SK-N-SH (cell line): ENCODE measurements around the gene ARHGAP42. TPM values are rescaled to one million over a fixed set of nuclear protein-coding genes. Genes with fewer than 3 reads are reported as not detected.

Experiments used
- CTCF ChIA-PET: fragments of 300-600, 350-600 bp; formaldehyde crosslinking; extraction: SDS; loops from one replicate; lab custom pipeline; 2021; lab: Yijun Ruan, JAX
- POLR2A ChIA-PET: fragments of 350-600 bp; sonication (Branson Sonifier 250); formaldehyde crosslinking; extraction: SDS; loops from one replicate; lab custom pipeline; 2020; ENCODE audit warnings: antibody characterized with exemption, inconsistent platforms; lab: Yijun Ruan, JAX
- DNase-seq: peaks from one replicate; pipeline ENCODE4 v3.0.0; 2012
- H2AFZ ChIP-seq: fragments of 200-600 bp; sonication (generic); 2 replicates; pipeline ENCODE4 v1.8.1; 2016; ENCODE audit warnings: antibody characterized with exemption, mild to moderate bottlenecking, low read depth
- H3F3A ChIP-seq: fragments of 200-600 bp; sonication (generic); replicated peaks from 2 replicates; pipeline ENCODE3; 2016; ENCODE audit warnings: antibody characterized with exemption, mild to moderate bottlenecking; ENCODE audit not compliant: insufficient read depth
- H3K27ac ChIP-seq, 2 experiments: fragments of 200-500 bp in 1 of 2; fragments of 200-600 bp in 1 of 2; sonication (Bioruptor generic) in 1 of 2; sonication (generic), shearing (Covaris generic) in 1 of 2; 2 replicates each; pipeline versions ENCODE4 v1.5.1 to v1.6.1; 2014 to 2016; ENCODE audit warnings: low read depth in 2 of 2, inconsistent platforms in 1 of 2, low read length in 1 of 2, mild to moderate bottlenecking in 1 of 2, mixed read lengths in 1 of 2
- H3K27me3 ChIP-seq: fragments of 200-600 bp; sonication (generic), shearing (Covaris generic); 2 replicates; pipeline ENCODE4 v1.6.1; 2016; ENCODE audit warnings: mixed run types; ENCODE audit not compliant: insufficient read depth
- H3K36me3 ChIP-seq, 2 experiments: fragments of 200-500 bp in 1 of 2; fragments of 200-600 bp in 1 of 2; sonication (Bioruptor generic) in 1 of 2; sonication (generic) in 1 of 2; replicated peaks in 1 of 2; 2 replicates each; pipeline versions ENCODE3 to v1.5.1; 2014 to 2016; ENCODE audit warnings: low read length in 1 of 2, mild to moderate bottlenecking in 1 of 2; ENCODE audit not compliant: insufficient read depth in 2 of 2, control insufficient read depth in 1 of 2
- H3K4me1 ChIP-seq, 2 experiments: fragments of 200-500 bp in 1 of 2; fragments of 200-600 bp in 1 of 2; sonication (Bioruptor generic) in 1 of 2; sonication (generic), shearing (Covaris generic) in 1 of 2; 2 replicates each; pipeline versions ENCODE4 v1.5.1 to v1.6.1; 2014 to 2016; ENCODE audit warnings: low read depth in 1 of 2, low read length in 1 of 2, mixed run types in 1 of 2; ENCODE audit not compliant: insufficient read depth in 2 of 2, control insufficient read depth in 1 of 2
- H3K4me2 ChIP-seq: fragments of 200-600 bp; sonication (generic), shearing (Covaris generic); 2 replicates; pipeline ENCODE4 v1.6.1; 2017; ENCODE audit warnings: mixed run types
- H3K4me3 ChIP-seq, 2 experiments: fragments of 200-500 bp in 1 of 2; fragments of 200-600 bp in 1 of 2; sonication (Bioruptor generic) in 1 of 2; sonication (generic), shearing (Covaris generic) in 1 of 2; 2 replicates each; pipeline versions ENCODE4 v1.5.1 to v1.8.1; 2014 to 2016; ENCODE audit warnings: low read depth in 2 of 2, inconsistent platforms in 1 of 2, low read length in 1 of 2, mild to moderate bottlenecking in 1 of 2, mixed read lengths in 1 of 2, moderate library complexity in 1 of 2
- H3K79me2 ChIP-seq: fragments of 200-600 bp; sonication (generic); 2 replicates; pipeline ENCODE4 v1.8.1; 2017; ENCODE audit warnings: mild to moderate bottlenecking; ENCODE audit not compliant: insufficient read depth
- H3K9ac ChIP-seq: fragments of 200-600 bp; sonication (generic); 2 replicates; pipeline ENCODE4 v1.6.1; 2017; ENCODE audit warnings: mixed run types
- H3K9me2 ChIP-seq: fragments of 200-600 bp; sonication (generic); 2 replicates; pipeline ENCODE4 v1.6.1; 2017; ENCODE audit warnings: mixed run types
- H3K9me3 ChIP-seq: fragments of 200-600 bp; sonication (generic); 2 replicates; pipeline ENCODE4 v1.6.1; 2017; ENCODE audit warnings: mixed run types, mild to moderate bottlenecking, moderate library complexity
- H4K20me1 ChIP-seq: fragments of 200-600 bp; sonication (generic); 2 replicates; pipeline ENCODE4 v1.6.1; 2017; ENCODE audit warnings: mild to moderate bottlenecking, mixed run types; ENCODE audit not compliant: insufficient read depth
- CHD2 ChIP-seq: fragments of 150-350 bp; IDR thresholded peaks from 2 replicates; pipeline ENCODE4 v1.6.1; 2018; ENCODE audit warnings: low read length; ENCODE audit not compliant: partially characterized antibody
- ELF1 ChIP-seq: IDR thresholded peaks from 2 replicates; pipeline ENCODE4 v1.4.0; 2012
- EP300 ChIP-seq, 2 experiments: IDR thresholded peaks; 2 replicates each; pipeline versions ENCODE4 v1.4.0 to v1.6.1; 2012; ENCODE audit warnings: borderline replicate concordance in 1 of 2, low read depth in 1 of 2, low read length in 1 of 2
- EZH2phosphoT487 ChIP-seq: fragments of 200-600 bp; sonication (generic); IDR thresholded peaks from 2 replicates; pipeline ENCODE4 v1.6.1; 2017; ENCODE audit warnings: low read depth, mixed run types, mild to moderate bottlenecking, antibody characterized with exemption, moderate library complexity, borderline replicate concordance
- FOSL2 ChIP-seq: IDR thresholded peaks from 2 replicates; pipeline ENCODE4 v1.4.0; 2012; ENCODE audit warnings: low read depth, mild to moderate bottlenecking, moderate library complexity, borderline replicate concordance
- FOXJ3 ChIP-seq: sonication (generic); formaldehyde crosslinking; IDR thresholded peaks from 2 replicates; pipeline ENCODE4 v1.5.1; 2020; ENCODE audit warnings: mild to moderate bottlenecking, missing genetic modification reagents
- FOXM1 ChIP-seq: IDR thresholded peaks from 2 replicates; pipeline ENCODE4 v1.4.0; 2012; ENCODE audit warnings: low read depth, mild to moderate bottlenecking
- GABPA ChIP-seq: IDR thresholded peaks from 2 replicates; pipeline ENCODE4 v1.4.0; 2012; ENCODE audit warnings: low read depth, mild to moderate bottlenecking
- GATA2 ChIP-seq: sonication (generic); formaldehyde crosslinking; IDR thresholded peaks from 2 replicates; pipeline ENCODE4 v1.5.0; 2020; ENCODE audit warnings: mild to moderate bottlenecking, missing genetic modification reagents
- JUND ChIP-seq: IDR thresholded peaks from 2 replicates; pipeline ENCODE4 v1.4.0; 2012
- PBX3 ChIP-seq: IDR thresholded peaks from 2 replicates; pipeline ENCODE4; 2012
- POLR2AphosphoS5 ChIP-seq: IDR thresholded peaks from 2 replicates; pipeline ENCODE4 v1.6.1; 2012; ENCODE audit warnings: low read depth, low read length
- RFX5 ChIP-seq: IDR thresholded peaks from 2 replicates; pipeline ENCODE4 v1.6.1; 2012; ENCODE audit warnings: mild to moderate bottlenecking, improper control_type of control experiment, low read length
- RXRA ChIP-seq: IDR thresholded peaks from 2 replicates; pipeline ENCODE4 v1.4.0; 2012; ENCODE audit warnings: low read depth, mild to moderate bottlenecking, borderline replicate concordance
- SMC3 ChIP-seq: IDR thresholded peaks from 2 replicates; pipeline ENCODE4 v1.6.1; 2012; ENCODE audit warnings: low read depth, low read length, improper control_type of control experiment
- TAF1 ChIP-seq: IDR thresholded peaks from 2 replicates; pipeline ENCODE4 v1.6.1; 2012; ENCODE audit warnings: low read depth, mild to moderate bottlenecking, low read length, moderate library complexity, borderline replicate concordance
- TCF12 ChIP-seq: IDR thresholded peaks from 2 replicates; pipeline ENCODE4 v1.4.0; 2012
- TEAD4 ChIP-seq: IDR thresholded peaks from 2 replicates; pipeline ENCODE4 v1.4.0; 2012; ENCODE audit warnings: mild to moderate bottlenecking, borderline replicate concordance; ENCODE audit not compliant: insufficient read depth
- USF2 ChIP-seq: fragments of 150-350 bp; IDR thresholded peaks from 2 replicates; pipeline ENCODE4 v1.6.1; 2017; ENCODE audit warnings: antibody characterized with exemption, low read length, low read depth, borderline replicate concordance
- YY1 ChIP-seq: IDR thresholded peaks from 2 replicates; pipeline ENCODE4 v1.4.0; 2012; ENCODE audit warnings: low read depth, mild to moderate bottlenecking
- ZBTB33 ChIP-seq: IDR thresholded peaks from 2 replicates; pipeline ENCODE4 v1.4.0; 2012; ENCODE audit warnings: low read depth, borderline replicate concordance
- WGBS: methylation state at CpG from one replicate; pipeline ENCODE4 v1.1.6; 2017; ENCODE audit warnings: low lambda C conversion rate; 5-methylcytosine and 5-hydroxymethylcytosine counted together
- polyA plus RNA-seq, 3 experiments: library from polyadenylated mRNA; depleted of rRNA; stranded (reverse); fragments of >200 nt; gene quantifications; 2 replicates each; pipeline ENCODE4 v1.2.3, GENCODE V29; 2012

The ARHGAP42 gene
- polyA plus RNA-seq, 1 of the 3 experiments (the other 2 are of a cell fraction) = 0.02 TPM

- Histone ChIP-seq H3K4me2 (no peak overlapping the region), H3F3A (no peaks in the 10 kb centered on the region), H3K79me2 (no peaks in the 10 kb centered on the region), H3K9ac (no peak overlapping the region), H3K27ac (no peak overlapping the region), H3K4me3 (no peak overlapping the region), H3K27me3 (no peaks in the 10 kb centered on the region), H4K20me1 (no peaks in the 10 kb centered on the region), H3K9me3 (no peaks in the 10 kb centered on the region), H3K36me3 (no peaks in the 10 kb centered on the region), H2AFZ (no peak overlapping the region), H3K4me1 (no peaks in the 10 kb centered on the region), H3K9me2 (no peaks in the 10 kb centered on the region)
- peak; percentile 68 for TF ChIP-seq PBX3
- peak; percentile 53 for TF ChIP-seq JUND
- TF ChIP-seq TCF12 = peak; percentile 16; the same call in 1 of the 2 replicates
- TF ChIP-seq EP300 (IDR thresholded peaks at IDR 0.05; ENCODE audit: borderline replicate concordance in 1 of 2, low read depth in 1 of 2, low read length in 1 of 2) = 0 out of 4 replicates have a peak, but pooled peaks of 1 of the 2 experiments have one; percentile 13
- no peak for TF ChIP-seq RXRA
- peak; percentile 76 for TF ChIP-seq FOSL2
- no peak for TF ChIP-seq USF2
- no peak for TF ChIP-seq FOXM1
- ChIA-PET CTCF (interaction anchor here (0.9 to 3.3 kb wide), 2 partner anchors 9 to 349 kb away, joined by 3 to 11 read pairs; no protein-coding TSS in a partner anchor), POLR2A (no interaction called here)
- no peak for DNase-seq
- 21% methylated on average over 3 of the region's 3 CpGs for WGBS
Observed at GRCh38 chr11:100925935-100926334, 238.8 kb downstream of the ARHGAP42 start.

GRCh38 chr11:100927579-100927978 lies 240.5 kb downstream of the ARHGAP42 start:
- H3K27me3 ChIP-seq = no peaks in the 10 kb centered on the region
- no peak overlapping the region for H2AFZ ChIP-seq
- H3K4me2 ChIP-seq = no peak overlapping the region
- TF ChIP-seq ELF1 = no peak
- TF ChIP-seq RFX5 = no peak
- TF ChIP-seq SMC3 = no peak
- TF ChIP-seq CHD2 = no peak
- TF ChIP-seq GATA2 (CRISPR knock-in tag) = no peak
- TF ChIP-seq FOSL2 = no peak
- no peak for TF ChIP-seq POLR2AphosphoS5
- TF ChIP-seq FOXJ3 = no peak
- TF ChIP-seq TAF1 = no peak
- TF ChIP-seq RXRA = no peak
- no peak for TF ChIP-seq YY1
- no peak for TF ChIP-seq TEAD4
- TF ChIP-seq GABPA = no peak
- TF ChIP-seq ZBTB33 = no peak
- no peak for TF ChIP-seq EZH2phosphoT487
- no peaks in the 10 kb centered on the region for H3F3A ChIP-seq
- no peak overlapping the region for H3K27ac ChIP-seq
- H3K9ac ChIP-seq = no peak overlapping the region
- no peaks in the 10 kb centered on the region for H3K9me3 ChIP-seq
- POLR2A ChIA-PET = no interaction called here
- CTCF ChIA-PET = interaction anchor here (3.3 kb wide), 1 partner anchor 351 kb away, joined by 11 read pairs; no protein-coding TSS in a partner anchor
- no peaks in the 10 kb centered on the region for H3K79me2 ChIP-seq
- 71% methylated on average over 5 of the region's 5 CpGs for WGBS
- H3K4me1 ChIP-seq = no peaks in the 10 kb centered on the region
- no peak for DNase-seq
- no peak overlapping the region for H3K4me3 ChIP-seq
- H3K36me3 ChIP-seq = no peaks in the 10 kb centered on the region
- no peaks in the 10 kb centered on the region for H4K20me1 ChIP-seq
- no peaks in the 10 kb centered on the region for H3K9me2 ChIP-seq
